Kidney capillary endothelial cell (primary cell): ENCODE results near the gene SMOC1.

Source experiments
- DNase-seq: peaks from one replicate; pipeline ENCODE4 v3.0.0-alpha.2; 2018; ENCODE audit warnings: low spot score

Gene SMOC1

GRCh38 chr14:69943084-69943780, 64.0 kb downstream of the SMOC1 start:
- no peak for DNase-seq

GRCh38 chr14:69945347-69945746, 66.1 kb downstream of the SMOC1 start:
- DNase-seq = no peak

- DNase-seq = no peak
These were observed 66.7 kb downstream of the SMOC1 start for GRCh38 chr14:69945912-69946311.

GRCh38 chr14:69948351-69948750, 69.1 kb downstream of the SMOC1 start:
- no peak for DNase-seq

- DNase-seq = no peak
These were observed 72.0 kb downstream of the SMOC1 start for GRCh38 chr14:69951263-69951662.

- no peak for DNase-seq
These were observed 72.7 kb downstream of the SMOC1 start for GRCh38 chr14:69951935-69952334.

GRCh38 chr14:69953266-69953915, 74.2 kb downstream of the SMOC1 start:
- DNase-seq = no peak

- no peak for DNase-seq
These were observed 76.9 kb downstream of the SMOC1 start for GRCh38 chr14:69955855-69956845.

GRCh38 chr14:69956970-69957369, 77.8 kb downstream of the SMOC1 start:
- no peak for DNase-seq

- no peak for DNase-seq
These were observed 78.8 kb downstream of the SMOC1 start for GRCh38 chr14:69957986-69958385.

GRCh38 chr14:69959136-69959535, 79.9 kb downstream of the SMOC1 start:
- no peak for DNase-seq

GRCh38 chr14:69960296-69960695, 81.1 kb downstream of the SMOC1 start:
- no peak for DNase-seq

GRCh38 chr14:69963966-69964365, 84.8 kb downstream of the SMOC1 start:
- no peak for DNase-seq

GRCh38 chr14:69964841-69965240, 85.6 kb downstream of the SMOC1 start:
- no peak for DNase-seq

GRCh38 chr14:69968132-69968531, 88.9 kb downstream of the SMOC1 start:
- no peak for DNase-seq

- DNase-seq = no peak
These were observed 89.5 kb downstream of the SMOC1 start for GRCh38 chr14:69968681-69969080.

GRCh38 chr14:69972755-69973154, 93.5 kb downstream of the SMOC1 start:
- no peak for DNase-seq

- DNase-seq = no peak
These were observed 94.6 kb downstream of the SMOC1 start for GRCh38 chr14:69973846-69974245.

- DNase-seq = no peak
These were observed 100.7 kb downstream of the SMOC1 start for GRCh38 chr14:69979882-69980281.

GRCh38 chr14:69980457-69981425, 101.5 kb downstream of the SMOC1 start:
- DNase-seq = no peak

- no peak for DNase-seq
These were observed 103.1 kb downstream of the SMOC1 start for GRCh38 chr14:69982220-69982839.
